GM18520 (cell line): ENCODE measurements around the gene ZDHHC8.

Experiments used
- ATAC-seq: cut with Tn5 transposase; IDR thresholded peaks from one replicate; pipeline ENCODE4 v1.9.1; 2021; ENCODE audit not compliant: unreplicated experiment

Gene ZDHHC8

GRCh38 chr22:20177217-20177911 is 45.8 kb downstream of the ZDHHC8 start:
- no peak for ATAC-seq

- no peak for ATAC-seq
Measured at GRCh38 chr22:20178075-20178914, 46.7 kb downstream of the ZDHHC8 start.

- ATAC-seq: no peak
Measured at GRCh38 chr22:20178915-20179227, 47.3 kb downstream of the ZDHHC8 start.

- no peak for ATAC-seq
Measured at GRCh38 chr22:20179455-20180244, 48.0 kb downstream of the ZDHHC8 start.

- ATAC-seq: no peak
Measured at GRCh38 chr22:20180245-20180630, 48.6 kb downstream of the ZDHHC8 start.

GRCh38 chr22:20180640-20181039 is 49.0 kb downstream of the ZDHHC8 start:
- ATAC-seq: no peak

- ATAC-seq: no peak
Measured at GRCh38 chr22:20181194-20181883, 49.7 kb downstream of the ZDHHC8 start.

- ATAC-seq: no peak
Measured at GRCh38 chr22:20181884-20182236, 50.3 kb downstream of the ZDHHC8 start.

- no peak for ATAC-seq
Measured at GRCh38 chr22:20182365-20182764, 50.8 kb downstream of the ZDHHC8 start.

- ATAC-seq: no peak
Measured at GRCh38 chr22:20183101-20183500, 51.5 kb downstream of the ZDHHC8 start.

GRCh38 chr22:20183823-20184222 is 52.2 kb downstream of the ZDHHC8 start:
- no peak for ATAC-seq

GRCh38 chr22:20184501-20185165 is 53.0 kb downstream of the ZDHHC8 start:
- no peak for ATAC-seq

GRCh38 chr22:20185750-20186149 is 54.1 kb downstream of the ZDHHC8 start:
- no peak for ATAC-seq

- ATAC-seq: no peak
Measured at GRCh38 chr22:20186183-20186870, 54.7 kb downstream of the ZDHHC8 start.

GRCh38 chr22:20186871-20187546 is 55.4 kb downstream of the ZDHHC8 start:
- ATAC-seq: no peak

GRCh38 chr22:20187777-20188566 is 56.4 kb downstream of the ZDHHC8 start:
- no peak for ATAC-seq

GRCh38 chr22:20188567-20188877 is 56.9 kb downstream of the ZDHHC8 start:
- ATAC-seq: no peak

GRCh38 chr22:20191000-20191515 is 59.5 kb downstream of the ZDHHC8 start:
- ATAC-seq: no peak

- no peak for ATAC-seq
Measured at GRCh38 chr22:20191803-20192202, 60.2 kb downstream of the ZDHHC8 start.
